GM21515 (cell line): Measurements from ENCODE around the gene GCLC.
"Not testable (repeated sequence)": the region's sequence is repeated elsewhere in the genome, so short reads cannot be mapped to it uniquely, and the experiment has no call there.

Experiments
- ATAC-seq: cut with Tn5 transposase; IDR thresholded peaks from one replicate; pipeline ENCODE4 v1.9.1; 2021; ENCODE audit not compliant: unreplicated experiment

Gene GCLC

GRCh38 chr6:53544470-53545308, at the start of gene GCLC:
Gene GCLC, minus strand, starts transcription at chr6:53545101. Its CDS starts 456 bp downstream, at chr6:53544645.
- ATAC-seq = peak; percentile 64

- no peak for ATAC-seq
Measured at GRCh38 chr6:53594596-53594995, 49.7 kb upstream of the GCLC start.

- ATAC-seq = no peak
Measured at GRCh38 chr6:53593001-53593488, 48.1 kb upstream of the GCLC start.

DNA sequence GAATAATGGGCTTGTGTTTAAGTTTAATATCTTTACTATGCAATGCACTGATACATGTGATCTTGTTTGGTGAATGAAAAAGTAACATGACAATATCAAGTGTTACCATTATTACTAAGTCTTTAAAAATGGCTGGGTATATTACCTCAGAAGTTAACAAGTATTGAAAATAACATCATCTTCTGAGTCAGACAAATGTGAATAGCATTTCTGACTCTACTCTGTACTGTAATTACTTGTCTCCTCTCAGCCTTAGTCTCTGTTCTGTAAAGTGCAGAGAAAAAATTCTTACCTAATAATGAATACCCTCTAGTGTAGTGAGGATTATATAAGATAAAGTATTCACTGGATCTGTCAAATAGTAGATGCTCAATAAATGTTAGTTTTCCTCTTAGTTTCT, 47.0 kb upstream of the GCLC start:
- no peak for ATAC-seq

GRCh38 chr6:53588816-53589509, 44.1 kb upstream of the GCLC start:
- no peak for ATAC-seq

- no peak for ATAC-seq
Measured at GRCh38 chr6:53587291-53587690, 42.4 kb upstream of the GCLC start.

DNA sequence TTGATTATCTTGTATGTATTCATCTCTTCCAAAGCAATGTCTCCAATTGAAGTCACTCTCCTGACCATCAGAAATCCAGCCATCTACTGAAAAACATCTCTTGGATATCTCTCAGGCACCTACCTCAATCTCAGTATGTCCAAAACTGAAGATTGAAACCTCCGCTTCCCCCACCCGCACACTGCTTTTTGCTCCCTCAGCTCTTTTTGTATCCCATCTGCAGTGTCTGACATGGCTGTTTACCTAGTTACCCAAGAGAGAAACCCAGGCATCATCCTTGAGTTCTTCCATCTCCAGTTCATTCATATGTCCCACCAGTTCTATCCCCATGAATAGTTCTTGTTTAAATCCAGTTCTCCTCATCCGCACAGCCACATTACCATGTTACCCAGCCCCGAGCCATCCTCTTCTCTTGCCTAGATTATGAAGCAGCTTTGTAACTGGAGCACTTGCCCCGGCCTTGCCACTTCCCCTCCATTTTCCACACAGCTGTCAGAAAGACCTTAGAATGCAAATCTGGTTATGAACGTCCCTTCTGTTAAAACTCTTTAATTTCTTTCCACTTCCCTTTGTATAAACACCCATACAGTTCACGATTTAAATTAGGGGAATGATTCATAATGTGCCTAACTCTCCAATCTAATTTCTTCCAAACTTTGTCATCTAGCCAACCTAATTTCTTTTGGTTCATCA, 40.5 kb upstream of the GCLC start:
- ATAC-seq = no peak

DNA sequence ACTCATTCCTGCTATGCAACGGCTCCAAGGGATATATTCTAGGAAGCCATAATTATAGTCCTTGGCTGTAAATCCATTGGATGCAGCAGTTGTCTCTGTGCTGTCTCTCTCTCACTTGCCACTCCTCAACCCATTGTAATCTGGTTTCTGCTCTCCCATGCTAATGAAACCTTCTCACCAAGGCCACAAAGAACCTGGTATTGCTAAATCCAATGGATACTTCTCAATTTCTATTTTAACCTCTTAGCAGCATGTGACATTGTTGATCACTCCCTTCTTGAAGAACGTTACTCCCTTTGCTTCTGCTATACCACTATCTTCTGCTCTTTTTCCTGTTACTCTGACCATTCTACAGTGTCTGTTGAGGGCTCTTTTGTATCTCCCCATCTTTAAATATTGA, 39.8 kb upstream of the GCLC start:
- no peak for ATAC-seq

DNA sequence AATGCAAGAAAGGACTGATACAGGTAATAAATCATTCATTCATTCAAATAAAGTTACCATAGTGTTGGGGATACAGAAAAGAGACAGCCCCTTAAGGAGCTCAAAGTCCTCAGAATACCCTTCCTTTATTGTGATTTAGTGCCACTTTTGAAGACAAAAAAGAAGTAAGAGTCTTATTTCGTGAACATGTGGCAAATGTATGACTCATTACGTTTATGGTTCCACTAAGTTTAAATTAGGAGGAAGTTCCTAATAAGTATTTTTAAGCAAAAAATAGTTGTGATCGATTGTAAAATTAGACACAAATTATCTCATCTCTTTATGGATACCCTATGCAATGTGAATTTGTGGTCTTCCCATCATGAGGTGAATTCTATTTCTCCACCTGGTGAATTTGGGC, 38.5 kb upstream of the GCLC start:
- no peak for ATAC-seq

DNA sequence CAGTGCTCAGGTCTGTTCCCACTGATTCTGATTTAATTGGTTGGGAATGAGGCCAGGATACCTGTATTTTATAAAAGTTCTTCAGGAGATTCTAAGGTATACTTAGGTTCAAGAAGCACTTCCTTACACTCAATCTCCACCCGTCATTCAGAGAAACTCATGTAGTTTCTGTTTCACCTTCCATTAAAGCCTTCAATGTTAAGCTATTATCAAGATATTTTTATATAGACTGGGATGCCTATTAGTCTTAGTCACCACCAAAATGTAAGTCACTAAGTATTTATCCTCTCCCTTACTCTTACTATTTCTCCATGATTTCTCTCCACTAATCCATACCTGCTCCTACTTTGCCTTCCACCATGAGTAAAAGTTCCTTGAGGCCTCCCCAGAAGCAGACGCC, 38.1 kb upstream of the GCLC start:
- no peak for ATAC-seq

GRCh38 chr6:53581856-53582255, 37.0 kb upstream of the GCLC start:
- ATAC-seq = no peak

DNA sequence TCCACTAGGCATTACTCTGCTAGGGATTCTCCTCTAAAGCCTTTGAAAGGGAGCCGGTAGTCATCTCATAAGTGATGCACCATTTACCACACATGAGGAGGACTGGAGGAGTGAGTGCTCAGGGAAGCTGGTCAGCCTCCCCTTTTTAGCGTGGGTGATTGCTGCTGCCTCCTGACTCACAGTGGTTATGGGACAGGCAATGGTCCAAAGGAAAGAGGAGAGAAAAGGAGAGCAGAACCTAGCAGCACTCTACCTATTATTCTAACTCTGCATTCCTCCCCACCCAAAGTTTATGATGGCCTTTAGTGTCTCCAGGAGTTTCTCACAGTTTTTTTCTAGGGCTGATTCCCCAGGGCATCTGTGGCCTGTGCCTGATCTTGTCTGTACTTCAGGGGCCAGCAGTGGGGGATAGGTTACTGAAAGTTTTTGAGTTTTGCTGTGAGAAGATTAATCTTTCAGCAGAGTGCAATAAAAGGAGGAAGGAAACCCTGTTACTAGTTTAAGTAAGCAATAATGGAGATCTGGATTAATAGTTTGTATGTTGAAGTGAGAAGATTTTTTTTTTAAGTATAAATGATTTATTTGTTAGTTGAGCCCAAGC, 36.4 kb upstream of the GCLC start:
- ATAC-seq = no peak

DNA sequence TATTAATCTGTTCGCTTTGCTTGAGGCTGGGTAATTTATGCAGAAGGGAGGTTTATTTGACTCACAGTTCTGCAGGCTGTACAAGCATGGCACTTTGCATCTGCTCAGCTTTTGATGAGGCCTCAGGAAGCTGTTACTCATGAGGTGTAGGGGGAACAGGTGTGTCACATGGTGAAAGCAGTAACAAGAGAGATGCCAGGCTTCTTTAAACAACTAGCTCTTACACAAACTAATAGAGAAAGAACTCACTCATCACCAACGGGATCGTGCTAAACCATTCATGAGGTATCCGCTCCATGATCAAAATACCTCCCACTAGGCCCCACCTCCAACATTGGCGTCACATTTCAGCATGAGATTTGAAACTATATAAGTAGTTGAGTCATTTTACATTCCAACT, 34.4 kb upstream of the GCLC start:
- no peak for ATAC-seq

DNA sequence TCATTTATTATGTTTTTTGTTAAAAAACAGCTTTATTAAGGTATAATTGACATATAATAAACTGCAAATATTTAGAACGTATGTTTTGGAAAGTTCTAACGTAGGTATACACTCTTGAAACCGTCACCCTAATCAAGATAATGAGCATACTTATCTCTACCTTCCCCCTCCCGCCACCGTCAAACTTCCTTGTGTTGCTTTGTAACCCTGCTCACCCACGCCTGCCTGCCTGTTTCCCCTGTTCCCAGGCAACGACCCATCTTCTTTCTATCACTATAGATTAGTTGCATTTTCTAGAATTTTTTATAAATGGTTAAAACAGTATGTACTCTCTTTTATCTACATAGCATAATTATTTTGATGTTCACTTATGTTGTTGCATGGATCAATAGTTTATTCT, 33.5 kb upstream of the GCLC start:
- ATAC-seq = no peak

DNA sequence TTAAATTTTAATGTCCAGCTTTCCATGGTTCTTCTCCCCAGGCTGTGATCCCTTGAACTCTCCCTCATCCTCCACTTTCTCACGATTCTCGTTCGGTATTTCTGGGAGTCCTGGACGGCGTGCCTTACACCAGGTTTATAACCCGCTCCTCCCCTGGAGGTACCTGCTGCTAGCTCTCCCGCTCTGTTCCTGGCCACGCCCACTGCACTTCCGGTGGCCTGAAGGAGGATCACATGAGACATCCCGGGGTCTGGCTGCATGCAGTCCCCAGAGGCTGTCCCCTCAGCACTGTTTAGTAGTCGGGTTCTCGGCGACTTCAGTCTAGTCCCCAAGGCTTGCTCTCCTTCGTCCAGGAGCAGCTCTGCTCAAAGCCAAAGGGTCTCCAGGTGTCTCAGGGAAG, 28.4 kb upstream of the GCLC start:
- ATAC-seq = no peak

GRCh38 chr6:53572379-53572778, 27.5 kb upstream of the GCLC start:
- ATAC-seq = not testable (repeated sequence)

- no peak for ATAC-seq
Measured at GRCh38 chr6:53568776-53569616, 24.1 kb upstream of the GCLC start.

GRCh38 chr6:53567701-53568100, 22.8 kb upstream of the GCLC start:
- ATAC-seq = no peak

GRCh38 chr6:53566755-53567154, 21.9 kb upstream of the GCLC start:
- no peak for ATAC-seq

DNA sequence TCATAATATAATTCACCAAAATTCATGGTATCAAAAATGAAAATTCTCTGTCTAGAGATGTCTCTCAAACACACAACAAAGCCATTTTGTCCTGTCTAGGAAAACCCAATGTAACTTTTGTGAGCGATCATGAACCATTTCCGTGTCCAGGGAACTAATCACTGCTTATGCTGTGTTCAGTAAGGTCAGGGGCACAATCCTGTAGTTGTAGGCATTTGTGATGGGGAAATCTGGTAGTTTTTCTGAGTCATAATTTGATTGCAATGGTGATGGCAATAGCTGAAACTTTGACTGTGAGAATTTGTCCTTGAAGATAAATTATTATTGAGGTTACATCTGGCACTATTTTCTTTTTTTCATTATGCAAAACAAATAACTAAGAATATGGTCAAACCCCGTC, 21.0 kb upstream of the GCLC start:
- no peak for ATAC-seq
